Gastroesophageal sphincter (tissue), 3 donors: Measurements from ENCODE around the gene SYT1.

Experiments
- CTCF ChIP-seq, 4 experiments: fragments of 200-600 bp in 2 of 4; fragments of 450-650 bp in 2 of 4; sonication (generic) in 1 of 4; IDR thresholded peaks; one replicate each; pipeline ENCODE4 v1.5.1; 2017 to 2019; ENCODE audit warnings: antibody characterized with exemption in 4 of 4, mild to moderate bottlenecking in 2 of 4, moderate library complexity in 2 of 4
- POLR2A ChIP-seq, 2 donors: fragments of 450-650 bp; IDR thresholded peaks; one replicate each; pipeline ENCODE4 v1.6.1; 2017; ENCODE audit warnings: antibody characterized with exemption in 2 of 2, mild to moderate bottlenecking in 2 of 2, moderate library complexity in 1 of 2
- POLR2AphosphoS5 ChIP-seq: sonication (generic); formaldehyde crosslinking; IDR thresholded peaks from one replicate; pipeline ENCODE4 v1.6.1; 2017; ENCODE audit warnings: antibody characterized with exemption

GRCh38 chr12:79302162-79302814, 437.7 kb downstream of the SYT1 start:
- TF ChIP-seq POLR2AphosphoS5 (no peak), CTCF (IDR thresholded peaks at IDR 0.05) (no peak), POLR2A (IDR thresholded peaks at IDR 0.05) (no peak)
